AG04449 (cell line): Measurements from ENCODE around the gene LTB4R2.

Source experiments
- CTCF ChIA-PET: fragments of 350-600 bp; formaldehyde crosslinking; extraction: SDS; loops from one replicate; lab custom pipeline; 2021; ENCODE audit warnings: antibody characterized with exemption; lab: Yijun Ruan, JAX
- POLR2A ChIA-PET: fragments of 400-600, 350-600 bp; formaldehyde crosslinking; extraction: SDS; loops from one replicate; lab custom pipeline; 2020; ENCODE audit warnings: antibody characterized with exemption, inconsistent platforms; lab: Yijun Ruan, JAX
- DNase-seq: peaks from one replicate; pipeline ENCODE4 v3.0.0-alpha.2; 2010; ENCODE audit warnings: low read depth, low spot score
- H3K4me3 ChIP-seq: 2 replicates; pipeline ENCODE4 v1.5.1; 2011; ENCODE audit warnings: low read depth, mild to moderate bottlenecking, control low read depth, low read length
- TF ChIP-seq, protein P1 (sequence below): IDR thresholded peaks from one replicate; pipeline ENCODE4 v1.5.1; 2011; ENCODE audit warnings: mild to moderate bottlenecking, moderate library complexity, low read length, control low read depth, inconsistent platforms; ENCODE audit not compliant: insufficient read depth; ENCODE audit errors: missing control alignments

Gene LTB4R2

DNA sequence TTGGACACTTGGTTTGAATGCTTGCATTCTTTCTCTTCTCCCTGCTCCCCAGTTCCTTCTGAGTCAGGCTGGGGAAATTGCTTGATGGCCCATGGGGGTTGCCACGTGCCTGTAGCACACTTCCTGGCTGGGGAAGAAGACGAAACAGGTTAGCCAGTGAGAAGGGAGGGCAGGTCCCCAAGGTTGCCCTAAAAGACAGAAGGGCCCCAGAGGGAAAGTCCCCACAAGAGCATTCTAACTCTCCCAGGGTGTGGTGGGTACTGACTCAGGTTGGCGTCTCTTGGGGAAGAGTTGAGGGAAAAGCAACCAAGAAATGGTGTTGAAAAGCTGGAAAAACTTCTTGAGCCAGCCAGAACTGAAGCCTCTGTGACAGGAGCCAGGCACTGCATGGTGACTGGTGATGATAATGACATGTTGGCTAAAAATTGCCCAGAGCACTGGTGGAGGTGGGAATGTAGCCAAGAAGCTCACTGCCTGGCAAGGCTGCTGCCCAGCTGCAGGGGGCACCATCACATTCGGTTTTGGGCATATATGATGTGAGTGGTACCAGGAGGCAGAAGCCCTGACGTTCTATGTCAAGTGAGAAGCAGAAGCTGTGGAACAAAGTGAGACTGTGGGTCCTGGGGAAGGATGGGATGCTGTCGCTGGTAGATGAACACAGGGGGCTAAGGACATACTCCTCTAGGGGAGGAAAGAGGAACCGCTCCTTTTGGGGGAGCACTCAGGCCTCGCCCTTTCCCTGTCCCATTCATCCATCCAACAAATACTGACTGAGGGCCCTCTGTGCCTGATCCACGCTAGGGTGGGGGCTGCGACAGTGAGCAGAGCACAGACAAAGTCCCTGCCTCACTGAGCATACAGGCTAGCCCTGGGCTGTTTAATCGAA is 30.4 kb upstream of the LTB4R2 start:
- ChIA-PET POLR2A (interaction anchor here (0.6 to 1.1 kb wide), 2 partner anchors 8 to 49 kb away, joined by 3 to 4 read pairs; partner anchors contain the start of gene RABGGTA), CTCF (interaction anchor here (1.2 to 7.7 kb wide), 6 partner anchors 9 to 189 kb away, joined by 3 to 63 read pairs (median 10); partner anchors contain the start of genes CIDEB and RABGGTA)
- DNase-seq, result no peak
- TF ChIP-seq, protein P1, sequence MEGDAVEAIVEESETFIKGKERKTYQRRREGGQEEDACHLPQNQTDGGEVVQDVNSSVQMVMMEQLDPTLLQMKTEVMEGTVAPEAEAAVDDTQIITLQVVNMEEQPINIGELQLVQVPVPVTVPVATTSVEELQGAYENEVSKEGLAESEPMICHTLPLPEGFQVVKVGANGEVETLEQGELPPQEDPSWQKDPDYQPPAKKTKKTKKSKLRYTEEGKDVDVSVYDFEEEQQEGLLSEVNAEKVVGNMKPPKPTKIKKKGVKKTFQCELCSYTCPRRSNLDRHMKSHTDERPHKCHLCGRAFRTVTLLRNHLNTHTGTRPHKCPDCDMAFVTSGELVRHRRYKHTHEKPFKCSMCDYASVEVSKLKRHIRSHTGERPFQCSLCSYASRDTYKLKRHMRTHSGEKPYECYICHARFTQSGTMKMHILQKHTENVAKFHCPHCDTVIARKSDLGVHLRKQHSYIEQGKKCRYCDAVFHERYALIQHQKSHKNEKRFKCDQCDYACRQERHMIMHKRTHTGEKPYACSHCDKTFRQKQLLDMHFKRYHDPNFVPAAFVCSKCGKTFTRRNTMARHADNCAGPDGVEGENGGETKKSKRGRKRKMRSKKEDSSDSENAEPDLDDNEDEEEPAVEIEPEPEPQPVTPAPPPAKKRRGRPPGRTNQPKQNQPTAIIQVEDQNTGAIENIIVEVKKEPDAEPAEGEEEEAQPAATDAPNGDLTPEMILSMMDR, result no peak
- no peak overlapping the region for H3K4me3 ChIP-seq

- POLR2A ChIA-PET, result interaction anchor here (1.1 kb wide), 1 partner anchor 10 kb away, joined by 4 read pairs; the partner anchor contains the start of gene RABGGTA
- no peak overlapping the region for H3K4me3 ChIP-seq
- no peak for DNase-seq
- CTCF ChIA-PET, result interaction anchor here (0.7 to 7.7 kb wide), 7 partner anchors 10 to 65 kb away, joined by 3 to 63 read pairs (median 13); partner anchors contain the start of genes CIDEB, MDP1 and RABGGTA
- TF ChIP-seq, protein P1, result no peak
Observed at GRCh38 chr14:24280797-24281460, 29.0 kb upstream of the LTB4R2 start.

GRCh38 chr14:24281636-24282035 is 28.3 kb upstream of the LTB4R2 start:
- H3K4me3 ChIP-seq, result no peak overlapping the region
- ChIA-PET POLR2A (no interaction called here), CTCF (interaction anchor here (1.9 to 7.7 kb wide), 4 partner anchors 11 to 40 kb away, joined by 6 to 63 read pairs (median 20); partner anchors contain the start of genes RABGGTA and TINF2)
- TF ChIP-seq, protein P1, result no peak
- no peak for DNase-seq

GRCh38 chr14:24282736-24283135 is 27.2 kb upstream of the LTB4R2 start:
- CTCF ChIA-PET, result interaction anchor here (0.9 to 7.7 kb wide), 6 partner anchors 10 to 150 kb away, joined by 3 to 63 read pairs (median 10); partner anchors contain the start of genes RABGGTA and TINF2
- TF ChIP-seq, protein P1, result no peak
- POLR2A ChIA-PET, result interaction anchor here (1.3 kb wide), 1 partner anchor 12 kb away, joined by 3 read pairs; the partner anchor contains the start of gene RABGGTA
- H3K4me3 ChIP-seq, result no peak overlapping the region
- DNase-seq, result no peak

GRCh38 chr14:24283796-24284460 is 26.0 kb upstream of the LTB4R2 start:
- TF ChIP-seq, protein P1, result no peak
- CTCF ChIA-PET, result interaction anchor here (1.5 to 7.7 kb wide), 7 partner anchors 9 to 42 kb away, joined by 6 to 63 read pairs (median 12); partner anchors contain the start of genes CIDEB, RABGGTA and TINF2
- POLR2A ChIA-PET, result interaction anchor here (1.3 kb wide), 1 partner anchor 13 kb away, joined by 3 read pairs; the partner anchor contains the start of gene RABGGTA
- no peak for DNase-seq
- no peak overlapping the region for H3K4me3 ChIP-seq
